ENCODE measurements around the gene CAPN5. TPM values are rescaled to one million over a fixed set of nuclear protein-coding genes. Genes with fewer than 3 reads are reported as not detected.

CAPN5 gene
- total RNA-seq, 1 donor from 2014 or later = 15.0 TPM

GRCh38 chr11:77149716-77150392 lies 83.1 kb downstream of the CAPN5 start:
- intact Hi-C loops (cut with DNase I) = no loop called here
- Histone ChIP-seq H3K9me3 (no peaks in the 10 kb centered on the region), H3K4me3 (no peak overlapping the region), H3K36me3 (no peaks in the 10 kb centered on the region), H3K27me3 (no peaks in the 10 kb centered on the region), H3K4me1 (peaks cover 6% of the 10 kb centered on the region), H3K27ac (no peak overlapping the region)
- TF ChIP-seq POLR2A (IDR thresholded peaks at IDR 0.05) (no peak), POLR2AphosphoS5 (IDR thresholded peaks at IDR 0.05; ENCODE audit: insufficient read depth in 1 of 2, low read depth in 1 of 2) (no peak), CTCF (IDR thresholded peaks at IDR 0.05) (no peak)
- no peak for DNase-seq (ENCODE audit: extremely low spot score in 2 of 2)

- Histone ChIP-seq H3K9me3 (no peaks in the 10 kb centered on the region), H3K4me3 (no peak overlapping the region), H3K4me1 (peaks cover 6% of the 10 kb centered on the region), H3K27me3 (no peaks in the 10 kb centered on the region), H3K36me3 (no peaks in the 10 kb centered on the region), H3K27ac (no peak overlapping the region)
- TF ChIP-seq CTCF (IDR thresholded peaks at IDR 0.05) = no peak
- TF ChIP-seq POLR2AphosphoS5 (IDR thresholded peaks at IDR 0.05; ENCODE audit: insufficient read depth in 1 of 2, low read depth in 1 of 2) = no peak
- no peak for TF ChIP-seq POLR2A (IDR thresholded peaks at IDR 0.05)
- DNase-seq (ENCODE audit: extremely low spot score in 2 of 2) = no peak
- intact Hi-C loops (cut with DNase I) = no loop called here
These were observed 84.1 kb downstream of the CAPN5 start for GRCh38 chr11:77150836-77151235.

- no peak for TF ChIP-seq CTCF (IDR thresholded peaks at IDR 0.05)
- no peak for TF ChIP-seq POLR2A (IDR thresholded peaks at IDR 0.05)
- no peak for TF ChIP-seq POLR2AphosphoS5 (IDR thresholded peaks at IDR 0.05; ENCODE audit: insufficient read depth in 1 of 2, low read depth in 1 of 2)
- no peaks in the 10 kb centered on the region for H3K36me3 ChIP-seq
- DNase-seq (ENCODE audit: extremely low spot score in 2 of 2) = no peak
- peaks cover 6% of the 10 kb centered on the region for H3K4me1 ChIP-seq
- intact Hi-C loops (cut with DNase I) = no loop called here
- no peak overlapping the region for H3K4me3 ChIP-seq
- H3K9me3 ChIP-seq = no peaks in the 10 kb centered on the region
- H3K27ac ChIP-seq = no peak overlapping the region
- no peaks in the 10 kb centered on the region for H3K27me3 ChIP-seq
These were observed 85.2 kb downstream of the CAPN5 start for GRCh38 chr11:77151804-77152509.

- H3K4me3 ChIP-seq = no peak overlapping the region
- intact Hi-C loops (cut with DNase I) = no loop called here
- no peaks in the 10 kb centered on the region for H3K27me3 ChIP-seq
- no peak for TF ChIP-seq CTCF (IDR thresholded peaks at IDR 0.05)
- no peak for DNase-seq (ENCODE audit: extremely low spot score in 2 of 2)
- H3K9me3 ChIP-seq = no peaks in the 10 kb centered on the region
- no peaks in the 10 kb centered on the region for H3K36me3 ChIP-seq
- peaks cover 6% of the 10 kb centered on the region for H3K4me1 ChIP-seq
- no peak overlapping the region for H3K27ac ChIP-seq
These were observed 86.1 kb downstream of the CAPN5 start for GRCh38 chr11:77152846-77153245.
